Stimulated activated CD4-positive, alpha-beta T cell treated with anti-CD3 and anti-CD28 coated beads, TNF-alpha, amount 100 ng/mL, for 24 hours (primary cell): ENCODE results near the gene SGPP2.
A peak's percentile ranks its signal among the peaks of the same experiment; 100 is the strongest.
"Not testable (repeated sequence)": the region's sequence is repeated elsewhere in the genome, so short reads cannot be mapped to it uniquely, and the experiment has no call there.

Experiments
- DNase-seq, 3 experiments: peaks; one replicate each; pipeline ENCODE4 v3.0.0-alpha.2; 2020; ENCODE audit warnings: low read depth in 3 of 3

SGPP2 gene, protein sequence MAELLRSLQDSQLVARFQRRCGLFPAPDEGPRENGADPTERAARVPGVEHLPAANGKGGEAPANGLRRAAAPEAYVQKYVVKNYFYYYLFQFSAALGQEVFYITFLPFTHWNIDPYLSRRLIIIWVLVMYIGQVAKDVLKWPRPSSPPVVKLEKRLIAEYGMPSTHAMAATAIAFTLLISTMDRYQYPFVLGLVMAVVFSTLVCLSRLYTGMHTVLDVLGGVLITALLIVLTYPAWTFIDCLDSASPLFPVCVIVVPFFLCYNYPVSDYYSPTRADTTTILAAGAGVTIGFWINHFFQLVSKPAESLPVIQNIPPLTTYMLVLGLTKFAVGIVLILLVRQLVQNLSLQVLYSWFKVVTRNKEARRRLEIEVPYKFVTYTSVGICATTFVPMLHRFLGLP

GRCh38 chr2:222424276-222424728 lies at the start of gene SGPP2:
Gene SGPP2 (plus strand): TSS chr2:222424543. CDS start chr2:222424603, 60 bp downstream.
- peak in 1 of 3 experiments; percentile 9 for DNase-seq

GRCh38 chr2:222375798-222376197 lies 48.5 kb upstream of the SGPP2 start:
- DNase-seq, result no peak

GRCh38 chr2:222380456-222380855 lies 43.9 kb upstream of the SGPP2 start:
- no peak for DNase-seq

DNA sequence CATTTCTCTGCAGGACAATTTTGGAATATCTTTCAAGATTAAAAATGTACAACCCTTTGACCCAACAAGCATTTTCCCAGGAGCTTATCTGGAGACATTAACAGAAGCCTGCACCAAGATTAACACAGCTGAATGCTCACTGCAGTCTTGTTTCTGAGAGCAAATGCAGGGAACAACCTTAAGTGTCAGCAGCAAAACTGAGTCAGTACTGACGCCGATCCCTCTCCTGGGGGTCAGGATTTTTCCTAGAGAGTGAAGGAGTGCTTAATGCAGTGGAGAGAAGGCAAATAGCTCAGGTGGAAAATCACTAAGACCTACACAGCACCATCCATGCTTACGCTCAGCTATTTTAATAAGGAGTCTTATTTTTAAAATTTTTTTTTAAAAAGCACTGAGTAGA lies 42.8 kb upstream of the SGPP2 start:
- DNase-seq, result no peak

GRCh38 chr2:222383255-222383654 lies 41.1 kb upstream of the SGPP2 start:
- no peak for DNase-seq

GRCh38 chr2:222391743-222392285 lies 32.5 kb upstream of the SGPP2 start:
- DNase-seq, result no peak

DNA sequence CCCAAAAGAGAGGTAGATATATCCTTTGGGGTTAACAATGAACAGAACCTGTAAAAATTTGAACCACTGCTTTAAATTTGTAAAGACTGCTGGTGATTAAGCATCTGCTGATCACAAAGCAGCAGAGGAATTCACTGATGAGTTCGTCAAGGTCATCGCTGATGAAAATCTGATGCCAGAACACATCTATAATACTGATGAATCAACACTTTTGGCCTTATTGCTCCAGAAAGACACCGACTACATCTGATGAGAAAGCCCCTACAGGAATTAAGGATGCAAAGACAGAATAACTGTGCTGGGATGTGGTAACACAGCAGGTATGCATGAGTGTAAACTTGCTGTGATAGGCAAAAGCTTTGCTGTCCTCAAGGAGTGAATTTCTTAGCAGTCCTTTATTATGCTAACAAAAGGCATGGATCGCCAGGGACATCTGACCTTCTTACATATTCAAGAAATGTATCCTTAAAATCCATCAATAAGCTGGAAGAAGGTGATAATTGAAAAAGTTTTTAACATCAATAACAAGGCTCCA lies 30.5 kb upstream of the SGPP2 start:
- DNase-seq, result no peak

DNA sequence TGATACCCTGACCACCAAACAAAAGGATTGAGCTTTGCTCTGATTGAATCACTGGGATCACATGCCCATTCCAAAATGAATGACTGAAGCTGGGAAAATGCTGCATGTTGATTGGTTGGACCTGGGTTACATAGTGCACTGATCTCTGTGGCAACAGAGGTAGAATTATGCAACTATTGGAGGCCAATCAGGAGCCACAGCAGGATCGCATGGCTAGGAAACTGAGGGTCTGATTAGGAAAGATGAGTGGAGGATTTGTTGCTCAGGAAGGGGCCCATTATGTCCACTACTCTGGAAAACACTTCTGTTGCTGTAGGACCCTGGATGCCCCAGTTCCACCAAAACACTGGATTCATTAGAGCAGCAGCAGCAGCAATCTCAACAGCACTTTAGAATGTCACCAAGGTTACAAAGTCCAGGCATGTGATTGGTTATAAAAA lies 25.9 kb upstream of the SGPP2 start:
- no peak for DNase-seq

DNA sequence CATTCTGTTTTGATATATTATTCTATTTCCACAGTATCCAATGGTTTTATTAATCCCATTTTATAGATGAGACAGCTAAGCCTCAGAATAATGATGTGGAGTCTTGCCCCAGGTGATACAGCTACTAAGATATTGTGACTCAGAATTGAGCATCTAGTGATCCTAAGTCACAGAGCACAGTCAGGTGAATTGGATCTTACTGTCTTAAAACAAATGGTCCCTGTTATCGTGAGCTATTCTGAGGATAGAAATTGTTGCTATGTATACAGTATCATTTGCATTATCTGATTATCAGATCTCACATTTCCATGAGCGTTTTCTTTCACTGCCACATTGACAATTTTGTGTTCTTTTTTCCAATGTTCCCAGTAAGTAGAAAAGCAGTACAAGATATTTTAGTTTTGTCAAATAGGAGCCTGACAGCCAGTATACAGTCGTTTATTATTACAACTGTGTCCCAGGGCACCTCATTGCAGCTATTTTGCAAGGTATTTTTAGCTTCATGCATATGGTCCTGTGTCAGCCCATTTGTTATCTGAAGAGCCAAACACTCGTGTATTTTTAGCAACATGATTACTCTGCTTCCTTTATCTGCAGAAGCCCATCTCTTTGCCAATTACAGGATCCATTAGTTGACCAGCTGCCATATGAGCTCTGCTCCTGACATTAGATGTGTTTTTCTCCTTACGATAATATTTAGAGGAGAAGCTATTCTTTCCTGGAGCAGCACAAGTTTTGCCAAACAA lies 25.1 kb upstream of the SGPP2 start:
- DNase-seq, result no peak

DNA sequence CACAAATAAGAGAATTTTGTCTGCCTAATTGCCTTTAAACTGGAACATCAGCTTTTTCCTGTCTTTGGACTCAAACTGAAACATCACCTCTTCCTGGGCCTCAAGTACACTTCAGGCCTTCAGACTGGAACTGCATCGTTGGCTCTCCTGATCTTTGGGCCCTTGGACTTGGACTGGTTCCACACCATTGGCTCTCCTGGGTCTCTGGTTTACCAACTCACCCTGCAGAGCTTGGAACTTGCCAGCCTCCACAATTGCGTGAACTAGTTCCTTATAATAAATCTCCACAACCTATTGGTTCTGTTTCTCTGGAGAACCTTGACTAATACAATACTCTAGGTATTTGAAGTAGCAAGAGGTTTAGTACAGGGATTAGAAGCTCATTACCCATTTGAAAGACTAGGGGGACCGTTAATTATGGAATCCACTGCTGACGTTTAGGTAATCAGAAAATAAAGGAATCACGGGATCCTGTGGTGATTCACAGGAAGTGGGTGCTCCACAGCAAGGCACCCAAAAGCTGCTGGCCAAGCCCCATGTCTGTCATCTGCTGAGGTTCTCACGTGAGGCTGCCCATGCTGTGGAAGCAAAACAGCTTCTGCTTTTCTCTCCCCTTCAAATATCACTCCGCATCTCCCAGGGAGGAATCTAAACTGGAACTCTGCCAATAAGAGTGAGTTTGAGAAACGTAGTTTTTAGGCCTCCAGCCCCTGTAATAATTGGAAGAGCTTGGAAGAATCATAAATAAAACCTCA lies 20.0 kb upstream of the SGPP2 start:
- no peak for DNase-seq

DNA sequence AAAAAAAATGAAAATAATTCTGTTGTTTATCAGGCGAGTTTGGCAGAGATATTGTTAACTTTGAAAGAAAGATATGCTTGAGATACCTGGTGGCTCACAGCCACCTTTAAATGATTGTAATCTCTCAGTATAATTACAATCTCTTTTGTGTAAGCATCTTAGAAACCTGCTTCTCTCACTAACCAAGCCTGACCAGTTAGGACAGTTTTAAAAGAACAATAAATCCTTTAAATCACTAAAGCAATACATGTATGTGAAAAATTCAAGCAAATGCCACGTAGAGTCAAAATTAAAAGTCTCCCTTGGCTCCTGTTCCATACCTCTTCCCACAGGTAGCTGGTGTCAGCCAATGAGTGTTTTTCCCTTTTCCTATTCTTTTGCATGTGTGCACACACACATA lies 15.7 kb upstream of the SGPP2 start:
- DNase-seq, result no peak

GRCh38 chr2:222410534-222410933 lies 13.8 kb upstream of the SGPP2 start:
- DNase-seq, result no peak

DNA sequence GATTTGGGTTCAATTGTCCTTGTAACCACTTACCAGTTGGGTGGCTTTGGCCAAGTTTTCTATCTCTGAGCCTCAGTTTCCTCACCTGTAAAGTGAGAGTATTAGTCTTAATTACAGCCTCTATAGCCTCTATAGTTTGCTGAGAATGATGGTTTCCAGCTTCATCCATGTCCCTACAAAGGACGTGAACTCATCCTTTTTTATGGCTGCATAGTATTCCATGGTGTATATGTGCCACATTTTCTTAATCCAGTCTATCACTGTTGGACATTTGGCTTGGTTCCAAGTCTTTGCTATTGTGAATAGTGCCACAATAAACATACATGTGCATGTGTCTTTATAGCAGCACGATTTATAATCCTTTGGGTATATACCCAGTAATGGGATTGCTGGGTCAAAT lies 12.0 kb upstream of the SGPP2 start:
- not testable (repeated sequence) for DNase-seq

DNA sequence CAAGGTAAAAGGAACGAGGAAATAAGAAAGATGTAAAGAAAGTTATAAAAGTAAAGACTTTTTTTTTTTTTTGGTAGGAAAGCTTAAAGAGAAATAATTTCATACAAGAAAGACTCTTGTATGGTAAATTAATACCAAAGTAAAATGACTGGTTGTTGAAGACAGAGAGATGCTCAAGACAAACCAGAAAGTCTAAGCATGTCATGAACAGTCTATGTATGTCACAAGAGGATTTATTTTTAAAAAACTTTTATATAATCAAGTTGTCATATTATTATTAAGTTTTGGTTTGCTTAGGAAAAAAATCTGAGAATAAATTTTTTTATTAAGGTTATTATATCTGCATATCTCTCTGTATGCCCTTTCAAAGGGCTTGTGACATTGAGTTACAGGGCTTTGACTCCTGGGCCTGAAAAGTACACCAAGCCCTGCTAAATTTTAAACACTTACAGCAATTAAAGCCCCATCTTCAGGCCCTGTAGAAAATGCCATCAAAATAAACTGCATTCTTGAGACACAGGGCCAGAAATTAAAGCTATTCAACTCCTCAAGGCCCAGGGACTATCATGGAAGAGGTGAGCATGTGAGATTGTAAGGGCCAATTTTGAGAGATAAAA lies 10.9 kb upstream of the SGPP2 start:
- DNase-seq, result no peak

- DNase-seq, result no peak
These were observed 5.6 kb upstream of the SGPP2 start for GRCh38 chr2:222418739-222419138.

DNA sequence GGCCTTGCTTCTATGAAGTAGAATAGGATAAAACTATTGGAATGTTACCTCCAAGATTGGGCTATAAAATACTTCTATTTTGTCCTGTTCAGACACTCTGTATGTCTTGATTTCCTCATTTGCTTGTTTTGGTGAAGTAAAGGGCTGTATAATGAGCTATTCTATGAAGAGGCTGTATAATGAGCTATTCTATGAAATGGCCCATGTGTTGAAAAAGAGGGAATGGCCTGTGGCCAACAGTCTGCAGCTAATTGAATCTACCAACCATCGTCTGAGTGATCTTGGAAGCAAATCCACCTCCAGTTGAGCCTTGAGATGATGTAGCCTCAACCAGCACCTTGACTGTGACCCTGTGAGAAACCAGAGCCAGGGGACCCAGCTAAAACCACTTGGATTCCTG lies 3.8 kb upstream of the SGPP2 start:
- DNase-seq, result no peak

DNA sequence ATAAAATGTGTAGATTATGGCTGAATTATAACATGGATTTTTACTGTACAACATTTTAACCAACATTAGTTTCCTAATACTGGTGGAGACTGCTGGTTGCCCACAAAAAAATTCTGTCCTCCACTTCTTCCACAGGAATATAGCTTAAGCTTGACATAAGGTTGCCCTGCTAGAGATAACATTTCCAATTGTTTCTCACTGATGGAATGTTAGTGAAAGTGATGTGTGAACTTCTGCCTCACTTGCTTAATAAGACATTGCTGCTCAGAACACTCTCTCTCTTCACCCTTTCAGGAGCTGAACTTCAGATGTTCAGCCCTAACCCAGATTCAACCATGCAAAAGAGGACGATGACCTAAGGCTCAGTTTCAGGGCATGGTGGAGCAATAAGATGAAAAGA lies 2.7 kb upstream of the SGPP2 start:
- no peak for DNase-seq

DNA sequence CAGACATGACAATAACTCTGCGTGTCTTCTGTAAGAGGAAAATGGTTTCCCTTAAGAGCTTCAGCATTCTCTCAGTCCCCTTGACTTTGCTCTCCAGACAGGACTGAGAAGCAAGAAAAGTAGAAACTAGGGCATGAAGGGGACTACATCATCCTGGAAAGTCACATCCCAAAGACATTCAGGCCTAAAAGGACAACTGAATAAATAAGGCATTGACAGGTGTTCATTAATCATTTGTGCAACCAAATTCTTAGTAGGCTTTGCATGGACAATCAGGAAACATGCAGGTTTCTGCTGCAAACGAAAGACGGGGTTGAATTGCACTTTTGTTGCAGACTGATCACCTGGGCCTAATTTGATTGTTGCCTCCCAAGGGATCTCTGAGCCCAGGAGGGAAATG lies 1.2 kb upstream of the SGPP2 start:
- no peak for DNase-seq

- DNase-seq, result peak; percentile 27 to 64 (median 51)
These were observed 589 bp upstream of the SGPP2 start for GRCh38 chr2:222423632-222424275.
